Ovary (tissue), 3 donors: ENCODE results near the gene FGF2.

Experiments used
- EP300 ChIP-seq: sonication (generic); formaldehyde crosslinking; IDR thresholded peaks from one replicate; pipeline ENCODE4 v1.6.1; 2017; ENCODE audit warnings: antibody characterized with exemption
- POLR2A ChIP-seq: fragments of 450-650 bp; IDR thresholded peaks from one replicate; pipeline ENCODE4 v1.6.1; 2017; ENCODE audit warnings: antibody characterized with exemption, mild to moderate bottlenecking, moderate library complexity
- TF ChIP-seq, protein P1 (sequence below), 3 donors: fragments of 450-650 bp in 2 of 3; fragments of 200-600 bp in 1 of 3; IDR thresholded peaks; one replicate each; pipeline versions ENCODE4 v1.5.1 to v1.8.0; 2016 to 2022; ENCODE audit warnings: antibody characterized with exemption in 3 of 3, mild to moderate bottlenecking in 1 of 3
- donor health status: DM: no; HTN: no; CAD: no.

DNA sequence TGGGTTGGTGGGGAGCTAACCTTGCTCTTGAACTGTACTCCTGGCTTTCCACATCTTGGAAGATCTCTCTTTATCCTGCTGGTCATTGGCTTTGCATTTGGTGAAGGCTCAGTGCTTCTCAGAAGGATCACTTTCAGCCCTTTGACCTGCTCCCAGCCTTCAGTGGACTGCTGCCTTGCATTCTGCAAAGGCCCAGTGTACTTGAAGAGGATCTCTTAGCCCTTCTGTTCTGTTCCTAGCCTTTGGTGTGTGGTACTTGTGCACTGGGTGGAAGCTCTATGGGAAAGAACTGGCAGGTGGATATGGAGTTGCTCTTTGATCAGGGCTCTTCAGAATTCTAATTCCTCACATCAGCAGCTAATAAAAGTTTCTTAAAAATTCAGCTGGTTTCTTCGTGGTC, 46.5 kb downstream of the FGF2 start:
- TF ChIP-seq, protein P1, sequence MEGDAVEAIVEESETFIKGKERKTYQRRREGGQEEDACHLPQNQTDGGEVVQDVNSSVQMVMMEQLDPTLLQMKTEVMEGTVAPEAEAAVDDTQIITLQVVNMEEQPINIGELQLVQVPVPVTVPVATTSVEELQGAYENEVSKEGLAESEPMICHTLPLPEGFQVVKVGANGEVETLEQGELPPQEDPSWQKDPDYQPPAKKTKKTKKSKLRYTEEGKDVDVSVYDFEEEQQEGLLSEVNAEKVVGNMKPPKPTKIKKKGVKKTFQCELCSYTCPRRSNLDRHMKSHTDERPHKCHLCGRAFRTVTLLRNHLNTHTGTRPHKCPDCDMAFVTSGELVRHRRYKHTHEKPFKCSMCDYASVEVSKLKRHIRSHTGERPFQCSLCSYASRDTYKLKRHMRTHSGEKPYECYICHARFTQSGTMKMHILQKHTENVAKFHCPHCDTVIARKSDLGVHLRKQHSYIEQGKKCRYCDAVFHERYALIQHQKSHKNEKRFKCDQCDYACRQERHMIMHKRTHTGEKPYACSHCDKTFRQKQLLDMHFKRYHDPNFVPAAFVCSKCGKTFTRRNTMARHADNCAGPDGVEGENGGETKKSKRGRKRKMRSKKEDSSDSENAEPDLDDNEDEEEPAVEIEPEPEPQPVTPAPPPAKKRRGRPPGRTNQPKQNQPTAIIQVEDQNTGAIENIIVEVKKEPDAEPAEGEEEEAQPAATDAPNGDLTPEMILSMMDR (IDR thresholded peaks at IDR 0.05), result no peak
- TF ChIP-seq EP300, result no peak
- no peak for TF ChIP-seq POLR2A
